ENCODE data around the gene GSTO2. TPM values are rescaled to one million over a fixed set of nuclear protein-coding genes. Genes with fewer than 3 reads are reported as not detected.

The GSTO2 gene
- total and polyA plus RNA-seq, 2 of the 13 experiments (the other 11 are each of a cell fraction or from before 2014, with no cell fraction given): 2.1 to 7.9 TPM

DNA sequence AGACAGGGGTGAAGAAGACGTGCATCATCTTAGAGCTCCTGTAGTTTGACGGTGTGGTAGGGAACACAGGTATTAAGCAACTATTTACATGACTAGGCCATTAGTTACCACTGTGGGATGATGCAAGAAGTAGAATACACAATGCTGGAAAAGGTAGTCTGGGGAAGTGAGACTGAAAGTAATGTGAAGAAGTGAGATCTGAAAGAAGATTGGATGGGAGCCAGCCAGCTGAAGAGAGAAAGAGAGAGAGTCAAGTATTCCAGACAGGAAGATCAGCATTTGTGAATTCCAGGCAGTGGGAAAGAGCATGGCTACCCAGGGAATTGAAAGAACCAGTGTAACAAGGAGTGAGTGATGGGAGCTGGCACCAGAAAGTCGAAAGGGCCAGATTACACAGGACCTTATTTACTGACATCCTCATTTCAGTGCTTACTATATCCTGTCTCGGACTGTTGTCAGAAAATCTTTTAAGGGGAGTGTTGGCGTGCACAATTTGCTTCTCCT, 80.7 kb downstream of the GSTO2 start (continued):
- TF ChIP-seq ZNF317 (CRISPR knock-in tag; IDR thresholded peaks at IDR 0.05): 0 out of 2 replicates have a peak, but pooled peaks have one; percentile 26
- TF ChIP-seq, protein P1, sequence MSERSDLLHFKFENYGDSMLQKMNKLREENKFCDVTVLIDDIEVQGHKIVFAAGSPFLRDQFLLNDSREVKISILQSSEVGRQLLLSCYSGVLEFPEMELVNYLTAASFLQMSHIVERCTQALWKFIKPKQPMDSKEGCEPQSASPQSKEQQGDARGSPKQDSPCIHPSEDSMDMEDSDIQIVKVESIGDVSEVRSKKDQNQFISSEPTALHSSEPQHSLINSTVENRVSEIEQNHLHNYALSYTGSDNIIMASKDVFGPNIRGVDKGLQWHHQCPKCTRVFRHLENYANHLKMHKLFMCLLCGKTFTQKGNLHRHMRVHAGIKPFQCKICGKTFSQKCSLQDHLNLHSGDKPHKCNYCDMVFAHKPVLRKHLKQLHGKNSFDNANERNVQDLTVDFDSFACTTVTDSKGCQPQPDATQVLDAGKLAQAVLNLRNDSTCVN (CRISPR knock-in tag; IDR thresholded peaks at IDR 0.05; ENCODE audit: borderline replicate concordance): no peak

- ChIA-PET CTCF (ENCODE audit: low intra/inter-chr PET ratio, low total read pairs) (interaction anchor here (1.1 to 3.2 kb wide), 5 partner anchors 35 to 76 kb away, joined by 3 to 42 read pairs (median 7); no protein-coding TSS in a partner anchor), POLR2A (interaction anchor here (1.0 to 1.5 kb wide), 3 partner anchors 12 to 76 kb away, joined by 4 to 7 read pairs (median 4); partner anchors contain the start of gene ITPRIP)
- Histone ChIP-seq H3K4me2 (ENCODE audit: low read depth, low read length) (peak overlapping the region; percentile 77), H3K27ac (ENCODE audit: extremely low read length, insufficient read depth, low read length) (no peak overlapping the region), H3K4me3 (replicated peaks in 1 of 3; ENCODE audit: insufficient read depth in 1 of 3, low read depth in 2 of 3, low read length in 3 of 3) (peak overlapping the region; percentile 29 to 49 (median 46); a peak in 4 of 6 replicates), H3K79me2 (ENCODE audit: insufficient read depth, low read length) (no peaks in the 10 kb centered on the region), H3K9me3 (ENCODE audit: low read length) (no peaks in the 10 kb centered on the region), H3K36me3 (replicated peaks in 1 of 2; ENCODE audit: control insufficient read depth in 1 of 2, insufficient read depth in 2 of 2, low read length in 2 of 2) (no peaks in the 10 kb centered on the region), H3K27me3 (ENCODE audit: control insufficient read depth in 1 of 2, insufficient read depth in 2 of 2, low read length in 2 of 2) (peaks cover 0 to 23% of the 10 kb centered on the region in 2 experiments; a peak in 4 of 5 replicates), H3K9ac (ENCODE audit: insufficient read depth, low read depth, low read length) (peak overlapping the region; percentile 30; the same call in 1 of the 2 replicates), H2AFZ (ENCODE audit: low read length) (peak overlapping the region; percentile 71), H4K20me1 (ENCODE audit: insufficient read depth, low read length) (no peaks in the 10 kb centered on the region), H3K4me1 (ENCODE audit: insufficient read depth, low read length) (peaks cover 34% of the 10 kb centered on the region)
- in situ Hi-C loops (cut with HindIII; ENCODE audit: extremely low pct_ligation_motif_present, low pct_unique_long_range_greater_than_20kb) (loop anchor here (10.0 kb wide), 1 partner anchor 305 kb away; no protein-coding TSS in a partner anchor), intact Hi-C loops (cut with micrococcal nuclease; ENCODE audit: unreplicated experiment) (loop anchor here (1.0 kb wide), 3 partner anchors 45 to 305 kb away; no protein-coding TSS in a partner anchor)
- DNase-seq (ENCODE audit: low spot score): peak; percentile 66
- no TSS peak for BruUV-seq (replicated peaks)
- peak; percentile 85 for ATAC-seq
- 9% methylated on average over 6 of the region's 6 CpGs for WGBS (ENCODE audit: low lambda C conversion rate)
- FAIRE-seq: peak; percentile 64
- TF ChIP-seq, protein P2, sequence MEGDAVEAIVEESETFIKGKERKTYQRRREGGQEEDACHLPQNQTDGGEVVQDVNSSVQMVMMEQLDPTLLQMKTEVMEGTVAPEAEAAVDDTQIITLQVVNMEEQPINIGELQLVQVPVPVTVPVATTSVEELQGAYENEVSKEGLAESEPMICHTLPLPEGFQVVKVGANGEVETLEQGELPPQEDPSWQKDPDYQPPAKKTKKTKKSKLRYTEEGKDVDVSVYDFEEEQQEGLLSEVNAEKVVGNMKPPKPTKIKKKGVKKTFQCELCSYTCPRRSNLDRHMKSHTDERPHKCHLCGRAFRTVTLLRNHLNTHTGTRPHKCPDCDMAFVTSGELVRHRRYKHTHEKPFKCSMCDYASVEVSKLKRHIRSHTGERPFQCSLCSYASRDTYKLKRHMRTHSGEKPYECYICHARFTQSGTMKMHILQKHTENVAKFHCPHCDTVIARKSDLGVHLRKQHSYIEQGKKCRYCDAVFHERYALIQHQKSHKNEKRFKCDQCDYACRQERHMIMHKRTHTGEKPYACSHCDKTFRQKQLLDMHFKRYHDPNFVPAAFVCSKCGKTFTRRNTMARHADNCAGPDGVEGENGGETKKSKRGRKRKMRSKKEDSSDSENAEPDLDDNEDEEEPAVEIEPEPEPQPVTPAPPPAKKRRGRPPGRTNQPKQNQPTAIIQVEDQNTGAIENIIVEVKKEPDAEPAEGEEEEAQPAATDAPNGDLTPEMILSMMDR (CRISPR knock-in tag; IDR thresholded peaks at IDR 0.05): peak; percentile 77
- TF ChIP-seq JUNB (CRISPR knock-in tag; IDR thresholded peaks at IDR 0.05; ENCODE audit: borderline replicate concordance) (no peak), MAFF (IDR thresholded peaks at IDR 0.05; ENCODE audit: low read depth, low read length) (peak; percentile 91), RAD21 (CRISPR knock-in tag; IDR thresholded peaks at IDR 0.05) (peak; percentile 64), ZKSCAN1 (IDR thresholded peaks at IDR 0.05; ENCODE audit: low read length) (no peak), ZNF556 (CRISPR knock-in tag; IDR thresholded peaks at IDR 0.05; ENCODE audit: borderline replicate concordance) (peak; percentile 100), ZBTB7B (CRISPR knock-in tag; IDR thresholded peaks at IDR 0.05) (0 out of 2 replicates have a peak, but pooled peaks have one; percentile 27), SMC3 (IDR thresholded peaks at IDR 0.05; ENCODE audit: low read length) (peak; percentile 67), STAG1 (CRISPR knock-in tag; IDR thresholded peaks at IDR 0.05) (peak; percentile 85), ZNF383 (CRISPR knock-in tag; IDR thresholded peaks at IDR 0.05; ENCODE audit: borderline replicate concordance) (no peak), MAFK (conservative IDR thresholded peaks at IDR 0.05 in 1 of 2, IDR thresholded peaks at IDR 0.05 in 1 of 2; ENCODE audit: low read length in 2 of 2) (peak; percentile 91 to 94), TARDBP (CRISPR knock-in tag; IDR thresholded peaks at IDR 0.05) (0 out of 2 replicates have a peak, but pooled peaks have one; percentile 1), ZSCAN22 (CRISPR knock-in tag; IDR thresholded peaks at IDR 0.05) (no peak)
- TF ChIP-seq, protein P3, sequence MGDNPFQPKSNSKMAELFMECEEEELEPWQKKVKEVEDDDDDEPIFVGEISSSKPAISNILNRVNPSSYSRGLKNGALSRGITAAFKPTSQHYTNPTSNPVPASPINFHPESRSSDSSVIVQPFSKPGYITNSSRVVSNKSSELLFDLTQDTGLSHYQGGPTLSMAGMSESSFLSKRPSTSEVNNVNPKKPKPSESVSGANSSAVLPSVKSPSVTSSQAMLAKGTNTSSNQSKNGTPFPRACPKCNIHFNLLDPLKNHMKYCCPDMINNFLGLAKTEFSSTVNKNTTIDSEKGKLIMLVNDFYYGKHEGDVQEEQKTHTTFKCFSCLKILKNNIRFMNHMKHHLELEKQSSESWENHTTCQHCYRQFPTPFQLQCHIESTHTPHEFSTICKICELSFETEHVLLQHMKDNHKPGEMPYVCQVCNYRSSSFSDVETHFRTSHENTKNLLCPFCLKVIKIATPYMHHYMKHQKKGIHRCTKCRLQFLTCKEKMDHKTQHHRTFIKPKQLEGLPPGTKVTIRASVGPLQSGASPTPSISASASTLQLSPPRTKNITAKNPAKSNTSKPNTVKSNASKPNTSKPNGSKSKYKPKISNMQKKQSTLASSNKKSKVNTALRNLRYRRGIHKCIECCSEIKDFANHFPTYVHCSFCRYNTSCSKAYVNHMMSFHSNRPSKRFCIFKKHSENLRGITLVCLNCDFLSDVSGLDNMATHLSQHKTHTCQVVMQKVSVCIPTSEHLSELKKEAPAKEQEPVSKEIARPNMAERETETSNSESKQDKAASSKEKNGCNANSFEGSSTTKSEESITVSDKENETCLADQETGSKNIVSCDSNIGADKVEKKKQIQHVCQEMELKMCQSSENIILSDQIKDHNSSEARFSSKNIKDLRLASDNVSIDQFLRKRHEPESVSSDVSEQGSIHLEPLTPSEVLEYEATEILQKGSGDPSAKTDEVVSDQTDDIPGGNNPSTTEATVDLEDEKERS (CRISPR knock-in tag; IDR thresholded peaks at IDR 0.05): 0 out of 2 replicates have a peak, but pooled peaks have one; percentile 23
These were observed 81.2 kb downstream of the GSTO2 start for GRCh38 chr10:104350127-104350635.

Measured in HepG2 (cell line).